ACC112 (cell line): Measurements from ENCODE around the gene FMNL1.

Experiments
- H2AFZ ChIP-seq: fragments of 200-600 bp; sonication (generic); one replicate; pipeline ENCODE4 v1.6.0; 2017; ENCODE audit warnings: antibody characterized with exemption, low read length; ENCODE audit not compliant: unreplicated experiment
- H3K27ac ChIP-seq: fragments of 200-600 bp; sonication (generic); 2 replicates; pipeline ENCODE4 v1.5.1; 2014; ENCODE audit warnings: low read depth, mild to moderate bottlenecking, antibody characterized with exemption, low read length, moderate library complexity
- H3K27me3 ChIP-seq: fragments of 200-600 bp; sonication (generic); 2 replicates; pipeline ENCODE4 v1.6.1; 2014; ENCODE audit warnings: mild to moderate bottlenecking, antibody characterized with exemption, low read length, moderate library complexity, mixed read lengths; ENCODE audit not compliant: insufficient read depth
- H3K36me3 ChIP-seq: fragments of 200-600 bp; sonication (generic); 2 replicates; pipeline ENCODE4 v1.6.1; 2016; ENCODE audit warnings: mild to moderate bottlenecking, antibody characterized with exemption, low read length, moderate library complexity, mixed read lengths; ENCODE audit not compliant: insufficient read depth
- H3K4me1 ChIP-seq: fragments of 200-600 bp; sonication (generic); one replicate; pipeline ENCODE4 v1.6.1; 2016; ENCODE audit warnings: low read length, mixed read lengths; ENCODE audit not compliant: insufficient read depth, unreplicated experiment, control insufficient read depth
- H3K4me3 ChIP-seq: fragments of 200-600 bp; sonication (generic); 2 replicates; pipeline ENCODE4 v1.5.1; 2014; ENCODE audit warnings: mild to moderate bottlenecking, low read depth, low read length
- H3K79me2 ChIP-seq: fragments of 200-600 bp; sonication (generic); one replicate; pipeline ENCODE4 v1.6.0; 2016; ENCODE audit warnings: low read length; ENCODE audit not compliant: control insufficient read depth, unreplicated experiment, insufficient read depth

Gene FMNL1

GRCh38 chr17:45221081-45222013, at the start of gene FMNL1:
Gene FMNL1, plus strand, starts transcription at chr17:45221885. Its CDS starts 240 bp downstream, at chr17:45222125.
- peaks cover 19% of the 10 kb centered on the region for H3K4me1 ChIP-seq
- peaks cover 6% of the 10 kb centered on the region; the same call in 1 of the 2 replicates for H3K27me3 ChIP-seq
- H3K79me2 ChIP-seq = no peaks in the 10 kb centered on the region
- peak within 1 kb of the TSS; percentile 78 for H3K4me3 ChIP-seq
- H2AFZ ChIP-seq = peak within 1 kb of the TSS; percentile 69
- no peaks in the 10 kb centered on the region for H3K36me3 ChIP-seq
- no peak within 1 kb of the TSS for H3K27ac ChIP-seq

DNA sequence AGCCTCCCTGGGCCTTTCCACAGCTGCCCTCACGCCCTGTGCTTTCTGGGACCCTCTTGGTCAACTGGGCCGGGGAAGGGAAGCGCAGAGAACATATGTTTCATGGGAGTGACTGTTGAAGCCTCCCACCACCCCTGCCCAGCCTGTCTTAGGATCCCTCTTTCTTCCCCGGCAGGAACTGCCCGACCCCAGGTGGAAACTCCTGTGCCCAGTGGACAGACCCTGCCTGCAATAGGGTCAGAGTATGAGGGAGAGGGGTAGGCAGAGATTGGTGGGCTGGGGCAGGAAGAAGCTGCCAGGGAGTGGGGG, 49.5 kb upstream of the FMNL1 start:
- Histone ChIP-seq H3K79me2 (no peaks in the 10 kb centered on the region), H3K36me3 (0 out of 2 replicates have a peak, but pooled peaks cover 3% of the 10 kb centered on the region), H2AFZ (peak overlapping the region; percentile 79), H3K27me3 (no peaks in the 10 kb centered on the region), H3K4me3 (peak overlapping the region; percentile 21), H3K27ac (peak overlapping the region; percentile 81), H3K4me1 (peaks cover 38% of the 10 kb centered on the region)

DNA sequence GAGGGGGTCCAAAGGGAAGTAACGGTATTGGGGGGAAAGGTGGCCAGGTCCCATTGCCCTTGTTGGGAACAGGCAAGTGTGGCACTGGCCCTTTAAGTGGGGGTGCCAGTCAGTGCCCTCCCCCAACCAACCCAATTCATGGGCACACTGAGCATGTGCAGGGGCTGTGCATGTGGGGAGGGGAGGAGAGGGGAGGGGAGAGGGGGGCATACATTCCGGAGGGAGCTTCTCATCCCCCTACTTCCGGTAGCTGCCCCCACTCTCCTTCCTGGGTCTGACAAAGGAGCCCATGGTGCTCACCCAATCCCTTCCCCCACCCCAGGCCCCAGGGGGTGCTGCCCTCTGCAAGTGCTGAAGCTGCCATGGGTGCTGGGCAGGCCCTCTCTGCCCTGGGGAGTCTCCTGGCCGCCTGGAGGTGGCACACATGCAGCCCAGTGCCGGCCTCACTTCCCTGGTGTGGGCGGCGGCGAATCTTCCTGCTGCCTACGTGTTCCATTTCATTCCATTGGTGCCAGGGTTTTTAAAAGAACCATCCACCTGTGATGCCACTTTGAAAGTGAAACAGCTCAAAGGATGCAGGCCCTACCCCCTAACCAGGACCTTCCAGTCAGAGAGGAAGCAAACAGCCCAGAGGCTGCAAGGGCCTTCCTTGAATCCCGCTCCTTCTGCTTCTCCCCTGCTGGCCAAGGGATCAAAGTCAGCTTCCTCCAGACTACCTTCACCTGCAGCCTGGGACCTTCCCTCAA, 49.0 kb upstream of the FMNL1 start:
- 0 out of 2 replicates have a peak, but pooled peaks cover 3% of the 10 kb centered on the region for H3K36me3 ChIP-seq
- peak overlapping the region; percentile 81 for H3K27ac ChIP-seq
- H2AFZ ChIP-seq = peak overlapping the region; percentile 79
- H3K4me3 ChIP-seq = peak overlapping the region; percentile 21
- H3K4me1 ChIP-seq = peaks cover 38% of the 10 kb centered on the region
- H3K79me2 ChIP-seq = no peaks in the 10 kb centered on the region
- H3K27me3 ChIP-seq = no peaks in the 10 kb centered on the region

DNA sequence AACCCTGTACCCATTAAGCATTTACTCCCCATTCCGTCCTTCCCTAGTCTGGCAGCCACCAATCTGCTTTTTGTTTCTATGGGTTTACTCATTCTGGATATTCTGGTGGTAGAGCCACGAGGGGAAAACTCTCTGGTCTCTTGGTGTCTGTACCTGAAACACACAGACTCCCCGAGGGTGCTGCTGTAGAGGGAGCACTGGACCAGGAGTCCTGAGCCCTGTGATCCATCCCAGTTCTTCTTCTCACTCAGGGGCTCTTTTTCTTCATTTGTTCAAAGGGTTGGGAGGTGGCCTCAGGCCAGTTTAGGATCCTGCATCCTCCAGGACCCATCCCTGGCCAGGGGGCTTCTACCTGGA, 45.9 kb upstream of the FMNL1 start:
- Histone ChIP-seq H3K27me3 (no peaks in the 10 kb centered on the region), H3K36me3 (no peaks in the 10 kb centered on the region), H3K4me3 (no peak overlapping the region), H3K4me1 (peaks cover 32% of the 10 kb centered on the region), H3K27ac (no peak overlapping the region), H3K79me2 (no peaks in the 10 kb centered on the region), H2AFZ (peak overlapping the region; percentile 19)

DNA sequence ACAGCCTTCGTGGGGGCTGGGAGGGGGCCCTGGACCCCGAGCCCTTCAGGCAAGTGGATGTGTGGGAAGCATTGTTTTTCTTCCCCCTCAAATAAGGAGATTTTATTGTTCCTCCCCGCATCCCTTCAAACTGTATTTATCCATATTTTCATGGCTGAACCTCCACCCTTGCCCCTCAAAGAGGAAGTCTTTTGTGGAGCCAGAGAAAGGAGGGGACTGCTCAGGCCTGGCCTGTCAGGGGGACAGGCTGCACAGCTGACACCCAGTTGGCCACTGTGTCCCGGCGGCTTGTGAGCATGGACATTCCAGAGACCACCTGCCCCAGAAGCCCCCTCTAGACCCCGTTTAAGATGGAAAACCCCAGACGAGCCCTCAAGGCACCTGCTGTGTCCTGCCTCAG, 44.1 kb upstream of the FMNL1 start:
- H3K27me3 ChIP-seq = no peaks in the 10 kb centered on the region
- no peaks in the 10 kb centered on the region for H3K36me3 ChIP-seq
- H3K79me2 ChIP-seq = no peaks in the 10 kb centered on the region
- peaks cover 14% of the 10 kb centered on the region for H3K4me1 ChIP-seq
- no peak overlapping the region for H2AFZ ChIP-seq
- no peak overlapping the region for H3K27ac ChIP-seq
- H3K4me3 ChIP-seq = no peak overlapping the region

GRCh38 chr17:45184144-45184543, 37.5 kb upstream of the FMNL1 start:
- Histone ChIP-seq H3K27ac (no peak overlapping the region), H3K79me2 (no peaks in the 10 kb centered on the region), H3K36me3 (no peaks in the 10 kb centered on the region), H3K4me1 (no peaks in the 10 kb centered on the region), H2AFZ (no peak overlapping the region), H3K27me3 (no peaks in the 10 kb centered on the region), H3K4me3 (no peak overlapping the region)

- no peaks in the 10 kb centered on the region for H3K4me1 ChIP-seq
- no peak overlapping the region for H2AFZ ChIP-seq
- H3K4me3 ChIP-seq = no peak overlapping the region
- no peak overlapping the region for H3K27ac ChIP-seq
- no peaks in the 10 kb centered on the region for H3K27me3 ChIP-seq
- H3K79me2 ChIP-seq = no peaks in the 10 kb centered on the region
- no peaks in the 10 kb centered on the region for H3K36me3 ChIP-seq
Observed at GRCh38 chr17:45186801-45187354, 34.8 kb upstream of the FMNL1 start.

GRCh38 chr17:45189009-45189408, 32.7 kb upstream of the FMNL1 start:
- Histone ChIP-seq H2AFZ (no peak overlapping the region), H3K4me1 (no peaks in the 10 kb centered on the region), H3K27me3 (no peaks in the 10 kb centered on the region), H3K4me3 (no peak overlapping the region), H3K79me2 (no peaks in the 10 kb centered on the region), H3K36me3 (no peaks in the 10 kb centered on the region), H3K27ac (no peak overlapping the region)

DNA sequence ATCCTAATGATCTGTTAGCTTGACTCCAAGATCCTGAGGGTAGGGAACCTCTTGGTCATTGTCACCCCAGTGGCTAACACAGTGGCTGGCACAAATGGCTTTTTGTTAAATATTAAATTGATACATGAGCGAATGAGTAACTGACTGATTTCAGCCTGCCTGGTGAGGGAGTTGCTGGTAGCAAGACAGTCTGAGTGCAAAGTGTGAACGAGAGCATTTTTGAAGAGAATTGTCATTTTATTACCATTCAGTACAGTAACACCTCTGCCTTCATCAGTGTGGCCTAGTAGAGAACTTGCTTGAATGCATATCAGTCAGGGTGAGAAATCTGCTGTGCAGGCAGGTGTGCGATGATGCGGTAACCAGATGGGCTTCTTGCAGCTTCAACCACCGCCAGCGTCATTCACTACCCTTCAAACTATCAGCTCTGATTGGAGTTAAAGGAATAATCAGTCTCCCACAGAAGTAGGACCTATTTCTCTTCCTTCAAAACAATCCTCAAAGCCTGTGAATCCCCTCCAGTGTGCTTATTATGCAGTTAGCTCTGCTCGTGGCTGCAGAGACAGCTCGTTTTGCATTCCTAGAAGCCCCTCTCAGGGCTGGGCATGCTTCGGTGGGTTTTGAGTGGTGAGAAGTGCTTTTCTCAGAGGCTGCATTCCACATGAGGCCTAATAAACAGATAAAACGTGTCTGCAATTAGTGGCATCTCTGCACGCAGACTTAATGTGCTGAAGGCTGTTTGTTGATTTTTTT, 31.0 kb upstream of the FMNL1 start:
- Histone ChIP-seq H3K27ac (no peak overlapping the region), H3K36me3 (no peaks in the 10 kb centered on the region), H3K79me2 (no peaks in the 10 kb centered on the region), H3K4me3 (no peak overlapping the region), H3K27me3 (no peaks in the 10 kb centered on the region), H3K4me1 (no peaks in the 10 kb centered on the region), H2AFZ (no peak overlapping the region)

DNA sequence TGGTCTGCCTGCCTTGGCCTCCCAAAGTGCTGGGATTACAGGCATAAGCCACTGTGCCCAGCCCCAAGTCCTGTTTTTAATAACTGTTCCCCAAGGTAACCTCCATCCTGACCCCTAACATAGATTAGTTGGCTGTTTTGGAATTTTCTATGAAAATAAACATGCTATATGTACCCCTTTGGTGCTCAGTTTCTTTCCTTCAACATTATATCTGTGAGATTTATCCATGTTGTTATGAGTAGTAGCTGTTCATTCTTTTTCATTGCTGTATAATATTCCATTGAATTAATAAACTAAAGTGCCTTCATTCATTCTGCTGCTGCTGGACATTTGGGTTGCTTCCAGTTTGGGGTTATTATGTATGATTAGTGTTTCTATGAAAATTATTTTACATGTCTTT, 26.3 kb upstream of the FMNL1 start:
- H3K27ac ChIP-seq = no peak overlapping the region
- no peak overlapping the region for H3K4me3 ChIP-seq
- H3K36me3 ChIP-seq = no peaks in the 10 kb centered on the region
- no peaks in the 10 kb centered on the region for H3K79me2 ChIP-seq
- H3K4me1 ChIP-seq = peaks cover 14% of the 10 kb centered on the region
- H3K27me3 ChIP-seq = no peaks in the 10 kb centered on the region
- no peak overlapping the region for H2AFZ ChIP-seq
